GM12873 (cell line): ENCODE data around the gene MAN1A1.

Source experiments
- CTCF ChIP-seq: IDR thresholded peaks from 2 replicates; pipeline ENCODE4 v1.5.1; 2012; ENCODE audit warnings: low read depth, mild to moderate bottlenecking, moderate library complexity, low read length, control low read depth; ENCODE audit not compliant: insufficient read depth; ENCODE audit errors: missing control alignments

MAN1A1 gene

GRCh38 chr6:119230160-119230559, 119.4 kb downstream of the MAN1A1 start:
- no peak for TF ChIP-seq CTCF

- no peak for TF ChIP-seq CTCF
These were observed 122.2 kb downstream of the MAN1A1 start for GRCh38 chr6:119227377-119227776.

- TF ChIP-seq CTCF, result no peak
These were observed 123.5 kb downstream of the MAN1A1 start for GRCh38 chr6:119226089-119226488.

- TF ChIP-seq CTCF, result no peak
These were observed 125.4 kb downstream of the MAN1A1 start for GRCh38 chr6:119224095-119224701.

- TF ChIP-seq CTCF, result no peak
These were observed 129.1 kb downstream of the MAN1A1 start for GRCh38 chr6:119220452-119220851.

GRCh38 chr6:119218548-119218947, 131.0 kb downstream of the MAN1A1 start:
- TF ChIP-seq CTCF, result no peak

GRCh38 chr6:119215885-119216590, 133.5 kb downstream of the MAN1A1 start:
- TF ChIP-seq CTCF, result no peak
